Activated effector memory CD4-positive, alpha-beta T cell treated with Interleukin-2 at 50 U/mL for 16 hours (primary cell): ENCODE measurements around the gene EEF1AKMT2.
A peak's percentile ranks its signal among the peaks of the same experiment; 100 is the strongest.
"Not testable (repeated sequence)": the region's sequence is repeated elsewhere in the genome, so short reads cannot be mapped to it uniquely, and the experiment has no call there.

Experiments used
- DNase-seq: peaks from one replicate; pipeline ENCODE4 v3.0.0-alpha.2; 2020

EEF1AKMT2 gene

DNA sequence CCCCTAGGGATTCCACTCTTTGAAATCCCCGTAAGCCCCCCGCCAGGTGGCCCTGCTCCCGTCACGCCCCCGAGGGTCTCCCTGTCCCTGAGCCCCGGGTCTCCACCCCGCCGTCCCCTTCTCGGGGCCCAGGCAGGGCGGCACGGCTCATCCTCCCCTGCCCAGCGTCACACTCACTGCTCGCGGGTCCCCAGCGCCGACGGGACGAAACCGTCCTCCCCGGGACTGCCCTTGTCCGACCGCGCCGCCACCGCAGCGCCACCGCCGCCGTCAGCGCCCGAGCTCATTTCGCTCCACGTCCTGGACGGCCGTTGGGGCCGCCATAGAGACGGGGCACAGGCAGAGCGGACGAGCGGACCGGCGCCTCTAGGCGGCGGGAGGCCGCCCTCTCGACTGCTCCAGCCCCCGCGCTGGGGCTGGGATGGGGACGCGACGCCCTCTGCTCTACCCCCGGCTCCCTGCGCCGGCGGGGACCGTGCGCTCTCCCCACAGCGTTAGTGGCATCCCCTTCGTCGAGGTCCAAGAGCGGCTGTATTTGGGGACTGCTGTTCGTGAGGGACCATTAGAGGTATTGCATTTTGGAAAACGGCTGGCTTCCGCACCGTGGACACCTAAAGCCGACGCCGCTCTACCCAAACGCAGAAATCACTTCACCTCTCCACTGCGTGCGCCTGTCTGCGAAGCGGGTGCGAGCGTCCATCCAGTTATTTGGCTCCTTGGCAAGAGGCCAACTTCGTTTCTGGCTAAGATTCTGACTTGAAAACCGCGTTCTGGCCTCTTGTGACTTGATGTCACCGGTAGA, at the start of gene EEF1AKMT2:
Gene EEF1AKMT2, minus strand, starts transcription at position 341 of the 802 bp plus-strand sequence. Its CDS starts 54 bp downstream, at position 287.
- DNase-seq: peak; percentile 80

DNA sequence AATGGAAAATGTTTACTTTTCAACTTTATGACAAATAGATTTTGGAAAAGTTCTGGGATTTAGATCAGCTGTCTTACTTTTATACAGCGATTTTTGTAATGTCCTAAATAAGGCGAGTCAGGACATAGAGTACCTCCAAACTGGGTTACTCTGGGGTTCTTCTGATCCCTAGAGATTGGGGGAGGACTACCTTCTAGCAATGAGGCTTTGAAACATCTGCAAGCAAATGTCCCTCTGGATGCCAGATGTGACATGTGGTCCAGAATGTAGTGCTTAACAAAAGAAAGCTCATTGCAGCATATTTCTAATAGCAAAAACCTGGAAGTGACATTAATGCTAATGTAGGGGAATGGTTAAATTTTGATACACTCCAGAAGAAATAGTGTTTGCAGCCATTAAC, 46.0 kb upstream of the EEF1AKMT2 start:
- DNase-seq: no peak

GRCh38 chr10:124831116-124831515, 39.4 kb upstream of the EEF1AKMT2 start:
- no peak for DNase-seq

- DNase-seq: no peak
Measured at GRCh38 chr10:124830445-124830844, 38.8 kb upstream of the EEF1AKMT2 start.

DNA sequence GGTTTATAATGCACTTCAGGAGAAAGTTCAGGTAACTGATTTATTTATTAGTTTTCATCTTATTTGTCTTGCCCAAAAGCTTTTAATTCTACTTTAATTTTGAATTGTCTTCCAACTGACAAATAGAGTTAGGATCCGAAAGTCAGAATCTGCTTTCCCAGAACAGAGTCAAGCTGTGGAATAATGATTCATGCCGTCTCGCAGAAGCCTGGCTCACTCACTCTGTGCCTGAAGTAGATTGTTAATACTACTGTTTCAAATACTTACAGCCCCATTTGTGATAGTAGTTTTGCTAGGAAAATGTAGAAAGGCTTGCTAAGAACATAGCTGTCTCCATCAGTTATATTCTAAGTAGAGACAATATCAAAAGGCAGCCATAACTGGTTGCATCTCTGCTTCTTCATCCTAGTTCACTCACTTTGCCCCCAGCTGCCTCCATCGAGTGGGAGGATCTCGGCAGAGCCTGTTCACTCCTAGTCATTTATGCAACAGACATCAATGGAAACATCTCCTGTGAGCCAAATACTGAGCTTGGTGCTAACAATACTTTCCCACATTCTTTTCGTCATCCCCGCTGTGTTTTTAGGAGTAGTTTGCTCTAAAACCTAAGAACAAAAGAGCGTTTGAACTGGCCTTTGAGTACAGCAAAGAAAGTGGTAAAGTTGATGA, 37.9 kb upstream of the EEF1AKMT2 start:
- DNase-seq: no peak

- DNase-seq: no peak
Measured at GRCh38 chr10:124827474-124827873, 35.8 kb upstream of the EEF1AKMT2 start.

DNA sequence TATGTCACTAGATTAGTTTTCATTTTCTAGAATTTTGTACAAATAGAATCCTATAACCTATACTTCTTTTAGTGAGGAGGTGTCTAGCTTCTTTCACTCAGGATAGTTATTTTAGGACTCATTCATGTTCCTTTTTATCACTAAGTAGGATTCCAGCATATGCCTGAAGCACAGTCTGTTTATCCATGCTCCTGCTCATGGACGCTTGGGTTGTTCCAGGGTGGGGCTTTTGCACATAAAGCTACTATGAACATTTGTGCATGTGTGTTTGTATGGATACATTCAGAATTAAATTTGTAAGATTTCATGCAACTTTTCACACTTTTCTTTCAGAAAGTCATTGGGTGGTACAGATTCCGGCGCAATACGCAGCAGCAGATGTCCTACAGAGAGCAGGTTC, 34.6 kb upstream of the EEF1AKMT2 start:
- no peak for DNase-seq

GRCh38 chr10:124825702-124826101, 34.0 kb upstream of the EEF1AKMT2 start:
- no peak for DNase-seq

GRCh38 chr10:124824932-124825331, 33.2 kb upstream of the EEF1AKMT2 start:
- DNase-seq: not testable (repeated sequence)

- DNase-seq: no peak
Measured at GRCh38 chr10:124824507-124824906, 32.8 kb upstream of the EEF1AKMT2 start.

GRCh38 chr10:124821520-124821919, 29.8 kb upstream of the EEF1AKMT2 start:
- no peak for DNase-seq

DNA sequence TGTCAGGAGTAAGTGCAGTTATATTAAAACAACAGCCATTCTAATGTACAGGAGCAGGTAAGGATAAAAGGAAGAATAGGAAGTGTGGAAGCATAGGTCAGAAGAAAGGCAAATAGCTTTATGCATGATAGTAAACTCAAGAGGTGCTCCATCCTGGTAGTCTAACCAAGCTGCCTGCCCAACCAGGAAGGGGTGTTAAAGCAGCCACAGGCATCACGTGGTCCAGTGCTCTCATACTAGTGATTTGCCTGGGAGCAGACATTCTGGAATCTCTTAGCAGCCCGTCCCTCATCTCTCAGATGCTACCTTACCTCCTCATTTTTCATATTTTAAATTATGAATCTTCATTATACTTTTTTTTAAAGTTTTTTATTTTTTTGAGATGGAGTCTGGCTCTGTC, 28.4 kb upstream of the EEF1AKMT2 start:
- DNase-seq: no peak

DNA sequence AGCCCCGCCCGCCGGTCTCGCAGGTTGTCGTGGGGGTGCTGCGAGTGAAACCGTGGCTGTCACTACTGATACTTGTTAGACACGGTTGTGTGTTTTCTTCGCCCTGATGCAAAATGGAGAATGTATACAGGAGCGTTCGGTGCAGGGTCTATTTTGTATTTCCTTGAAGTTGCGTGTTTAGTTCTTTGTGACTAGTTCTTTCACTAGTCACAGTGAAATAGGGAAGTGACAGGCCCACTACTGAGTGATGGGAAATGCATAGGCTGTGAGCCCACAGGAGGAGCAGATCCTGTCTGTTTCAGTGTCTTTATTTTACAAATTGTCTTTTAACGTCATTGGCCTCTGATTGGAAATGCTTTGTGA, 10.6 kb upstream of the EEF1AKMT2 start:
- DNase-seq: no peak

GRCh38 chr10:124799211-124799610, 7.5 kb upstream of the EEF1AKMT2 start:
- DNase-seq: no peak

DNA sequence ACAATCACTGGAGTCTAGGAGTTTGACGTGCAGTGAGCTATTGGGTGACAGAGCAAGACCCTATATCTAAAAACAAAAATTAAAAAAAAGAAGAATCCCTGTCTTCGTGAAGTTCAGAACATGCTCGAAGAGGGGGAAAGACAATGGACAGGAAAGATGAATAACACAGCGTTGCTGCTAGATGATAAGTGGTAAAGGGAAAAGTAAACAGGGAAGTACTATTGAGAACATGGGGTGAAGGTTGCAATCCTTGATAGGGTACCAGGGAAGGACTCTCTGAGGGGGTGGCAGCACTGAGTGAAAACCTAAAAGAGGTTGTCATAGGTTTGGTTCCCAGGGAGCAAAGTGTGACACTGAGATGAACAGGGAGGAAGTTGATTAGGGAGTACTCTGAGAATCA, 7.1 kb upstream of the EEF1AKMT2 start:
- DNase-seq: no peak

GRCh38 chr10:124798364-124798763, 6.7 kb upstream of the EEF1AKMT2 start:
- DNase-seq: no peak

DNA sequence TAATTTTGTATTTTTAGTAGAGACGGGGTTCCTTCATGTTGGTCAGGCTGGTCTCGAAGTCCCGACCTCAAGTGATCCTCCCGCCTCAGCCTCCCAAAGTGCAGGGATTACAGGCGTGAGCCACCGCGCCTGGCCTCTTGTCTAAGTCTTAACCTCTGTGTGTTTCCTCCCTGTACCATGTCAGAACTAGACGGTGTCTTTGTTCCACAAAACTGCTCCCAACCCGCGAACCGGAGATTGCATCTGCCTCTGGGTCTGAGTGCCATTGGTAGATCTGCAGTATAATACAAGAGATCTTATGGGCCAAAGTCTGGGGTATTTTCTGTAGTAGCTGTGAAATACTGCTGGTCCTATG, 1.3 kb upstream of the EEF1AKMT2 start:
- no peak for DNase-seq

DNA sequence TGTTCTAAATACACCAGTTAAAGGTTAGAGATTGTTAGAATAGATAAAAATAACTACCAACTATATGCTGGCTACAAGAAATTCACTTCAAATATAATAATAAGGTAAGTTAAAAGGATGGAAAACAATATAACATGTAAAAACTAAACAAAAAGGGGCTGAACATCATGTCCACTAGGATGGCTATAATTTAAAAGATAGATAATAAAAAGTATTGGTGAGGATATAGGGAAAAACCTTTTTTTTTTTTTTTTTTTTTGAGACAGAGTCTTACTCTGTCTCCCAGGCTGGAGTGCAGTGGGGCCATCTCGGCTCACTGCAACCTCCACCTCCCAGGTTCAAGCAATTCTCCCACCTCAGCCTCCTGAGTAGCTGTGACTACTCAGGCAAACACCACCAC, 8.8 kb downstream of the EEF1AKMT2 start:
- not testable (repeated sequence) for DNase-seq

GRCh38 chr10:124768791-124769190, 22.9 kb downstream of the EEF1AKMT2 start:
- DNase-seq: no peak

GRCh38 chr10:124765256-124765655, 26.4 kb downstream of the EEF1AKMT2 start:
- no peak for DNase-seq

DNA sequence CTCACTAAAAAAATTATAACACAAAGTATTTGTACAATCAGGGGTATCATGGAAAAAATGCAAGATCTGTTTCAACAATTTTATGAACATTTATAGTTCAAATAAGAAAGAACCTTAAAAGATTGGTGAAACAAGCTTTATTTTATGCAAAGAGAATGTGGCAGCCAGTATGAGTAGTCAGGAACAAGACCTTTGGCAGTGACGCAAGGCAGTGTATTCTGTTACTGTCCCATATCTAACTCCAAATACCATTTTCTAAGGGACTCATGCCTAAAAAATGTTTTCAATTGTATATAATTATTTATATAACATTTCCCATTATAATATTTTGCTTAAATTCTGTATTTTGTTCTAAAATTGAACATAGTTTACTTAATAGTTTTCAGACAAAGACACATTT, 28.4 kb downstream of the EEF1AKMT2 start:
- no peak for DNase-seq

DNA sequence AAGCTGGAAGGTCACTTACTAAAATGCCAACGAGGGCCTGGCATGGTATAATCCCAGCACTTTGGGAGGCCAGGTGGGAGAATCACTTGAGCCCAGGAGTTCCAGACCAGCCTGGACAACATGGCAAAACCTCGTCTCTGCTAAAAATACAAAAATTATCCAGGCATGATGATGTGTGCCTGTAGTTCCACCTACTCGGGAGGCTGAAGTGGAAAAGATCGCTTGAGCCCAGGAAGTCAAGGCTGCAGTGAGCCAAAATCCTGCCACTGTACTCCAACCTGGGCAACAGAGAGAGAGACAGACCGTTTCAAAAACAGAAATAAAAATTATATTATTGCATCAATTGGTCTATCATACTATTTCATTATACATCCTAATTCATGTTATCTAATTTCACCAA, 29.4 kb downstream of the EEF1AKMT2 start:
- no peak for DNase-seq

GRCh38 chr10:124756156-124756903, 35.4 kb downstream of the EEF1AKMT2 start:
- DNase-seq: no peak

- DNase-seq: no peak
Measured at GRCh38 chr10:124755581-124755980, 36.1 kb downstream of the EEF1AKMT2 start.
